ENCODE data around the gene HNRNPA2B1.

- TF ChIP-seq CTCF (IDR thresholded peaks at IDR 0.05; ENCODE audit: insufficient read depth, low read length, poor library complexity, severe bottlenecking) = no peak
- no peak for TF ChIP-seq EZH2phosphoT487 (conservative IDR thresholded peaks at IDR 0.05; ENCODE audit: low read length)
Observed at GRCh38 chr7:26185131-26185843, 15.3 kb downstream of the HNRNPA2B1 start.

Data from SU-DHL-6 (cell line).